ENCODE measurements around the gene TBC1D12. TPM values are rescaled to one million over a fixed set of nuclear protein-coding genes. Genes with fewer than 3 reads are reported as not detected.

The TBC1D12 gene
- polyA plus RNA-seq, 3 donors from 2014 or later = 0.33 to 0.64 TPM; not detected in 1

GRCh38 chr10:94416896-94417295, 14.6 kb downstream of the TBC1D12 start:
- Mint-ChIP-seq H3K36me3 (no peaks in the 10 kb centered on the region), H3K27me3 (ENCODE audit: low read depth in 3 of 3) (peaks cover 2 to 5% (median 4%) of the 10 kb centered on the region in 3 donors), H3K9me3 (peaks cover 0 to 1% (median 0%) of the 10 kb centered on the region in 6 donors), H3K4me3 (no peak overlapping the region), H3K27ac (no peak overlapping the region), H3K4me1 (no peaks in the 10 kb centered on the region)
- DNase-seq = no peak

GRCh38 chr10:94417321-94417720, 15.0 kb downstream of the TBC1D12 start:
- H3K36me3 Mint-ChIP-seq = no peaks in the 10 kb centered on the region
- H3K4me1 Mint-ChIP-seq = no peaks in the 10 kb centered on the region
- H3K27ac Mint-ChIP-seq = no peak overlapping the region
- peaks cover 2 to 4% (median 2%) of the 10 kb centered on the region in 3 donors for H3K27me3 Mint-ChIP-seq (ENCODE audit: low read depth in 3 of 3)
- no peak overlapping the region for H3K4me3 Mint-ChIP-seq
- no peak for DNase-seq
- peaks cover 0 to 1% (median 0%) of the 10 kb centered on the region in 6 donors for H3K9me3 Mint-ChIP-seq

GRCh38 chr10:94420516-94420915, 18.2 kb downstream of the TBC1D12 start:
- peaks cover 2% of the 10 kb centered on the region in 3 donors for H3K27me3 Mint-ChIP-seq (ENCODE audit: low read depth in 3 of 3)
- H3K36me3 Mint-ChIP-seq = peaks cover 0 to 4% (median 0%) of the 10 kb centered on the region in 3 donors
- H3K9me3 Mint-ChIP-seq = peaks cover 1 to 12% (median 6%) of the 10 kb centered on the region in 6 donors
- H3K4me3 Mint-ChIP-seq = no peak overlapping the region
- H3K4me1 Mint-ChIP-seq = no peaks in the 10 kb centered on the region
- no peak for DNase-seq
- no peak overlapping the region for H3K27ac Mint-ChIP-seq

GRCh38 chr10:94420998-94421528, 18.7 kb downstream of the TBC1D12 start:
- Mint-ChIP-seq H3K36me3 (peaks cover 0 to 4% (median 0%) of the 10 kb centered on the region in 3 donors), H3K4me1 (no peaks in the 10 kb centered on the region), H3K27me3 (ENCODE audit: low read depth in 3 of 3) (peaks cover 2% of the 10 kb centered on the region in 3 donors), H3K9me3 (peaks cover 1 to 12% (median 6%) of the 10 kb centered on the region in 6 donors), H3K4me3 (no peak overlapping the region), H3K27ac (no peak overlapping the region)
- no peak for DNase-seq

GRCh38 chr10:94423627-94424026, 21.3 kb downstream of the TBC1D12 start:
- DNase-seq = no peak
- H3K4me1 Mint-ChIP-seq = no peaks in the 10 kb centered on the region
- H3K4me3 Mint-ChIP-seq = no peak overlapping the region
- peaks cover 1 to 16% (median 9%) of the 10 kb centered on the region in 6 donors for H3K9me3 Mint-ChIP-seq
- no peak overlapping the region for H3K27ac Mint-ChIP-seq
- peaks cover 0 to 2% (median 2%) of the 10 kb centered on the region in 3 donors for H3K27me3 Mint-ChIP-seq (ENCODE audit: low read depth in 3 of 3)
- H3K36me3 Mint-ChIP-seq = peaks cover 0 to 4% (median 0%) of the 10 kb centered on the region in 3 donors

GRCh38 chr10:94424714-94425337, 22.5 kb downstream of the TBC1D12 start:
- Mint-ChIP-seq H3K27me3 (ENCODE audit: low read depth in 3 of 3) (peaks cover 0 to 2% (median 2%) of the 10 kb centered on the region in 3 donors), H3K4me3 (no peak overlapping the region), H3K36me3 (peaks cover 0 to 4% (median 0%) of the 10 kb centered on the region in 3 donors), H3K9me3 (peaks cover 1 to 16% (median 9%) of the 10 kb centered on the region in 6 donors), H3K27ac (no peak overlapping the region), H3K4me1 (no peaks in the 10 kb centered on the region)
- DNase-seq = no peak

- no peak for DNase-seq
- Mint-ChIP-seq H3K9me3 (peaks cover 1 to 16% (median 9%) of the 10 kb centered on the region in 6 donors), H3K27ac (no peak overlapping the region), H3K4me1 (no peaks in the 10 kb centered on the region), H3K4me3 (no peak overlapping the region), H3K27me3 (ENCODE audit: low read depth in 3 of 3) (peaks cover 0 to 3% (median 0%) of the 10 kb centered on the region in 3 donors), H3K36me3 (peaks cover 0 to 4% (median 0%) of the 10 kb centered on the region in 3 donors)
These were observed 23.6 kb downstream of the TBC1D12 start for GRCh38 chr10:94425942-94426341.

GRCh38 chr10:94427166-94427565, 24.8 kb downstream of the TBC1D12 start:
- H3K4me1 Mint-ChIP-seq = no peaks in the 10 kb centered on the region
- DNase-seq = no peak
- H3K9me3 Mint-ChIP-seq = peaks cover 1 to 16% (median 9%) of the 10 kb centered on the region in 6 donors
- H3K27ac Mint-ChIP-seq = no peak overlapping the region
- no peak overlapping the region for H3K4me3 Mint-ChIP-seq
- peaks cover 0 to 3% (median 1%) of the 10 kb centered on the region in 3 donors for H3K27me3 Mint-ChIP-seq (ENCODE audit: low read depth in 3 of 3)
- peaks cover 0 to 4% (median 0%) of the 10 kb centered on the region in 3 donors for H3K36me3 Mint-ChIP-seq

GRCh38 chr10:94428766-94429707, 26.7 kb downstream of the TBC1D12 start:
- Mint-ChIP-seq H3K36me3 (peaks cover 0 to 4% (median 0%) of the 10 kb centered on the region in 3 donors), H3K4me3 (no peak overlapping the region), H3K9me3 (peaks cover 1 to 16% (median 9%) of the 10 kb centered on the region in 6 donors), H3K27me3 (ENCODE audit: low read depth in 3 of 3) (peaks cover 0 to 3% (median 1%) of the 10 kb centered on the region in 3 donors), H3K27ac (no peak overlapping the region), H3K4me1 (no peaks in the 10 kb centered on the region)
- DNase-seq = no peak

GRCh38 chr10:94430701-94431100, 28.4 kb downstream of the TBC1D12 start:
- Mint-ChIP-seq H3K4me1 (no peaks in the 10 kb centered on the region), H3K36me3 (no peaks in the 10 kb centered on the region), H3K4me3 (no peak overlapping the region), H3K27me3 (ENCODE audit: low read depth in 3 of 3) (peaks cover 0 to 3% (median 1%) of the 10 kb centered on the region in 3 donors), H3K27ac (no peak overlapping the region), H3K9me3 (peaks cover 0 to 6% (median under 1%) of the 10 kb centered on the region in 6 donors)
- no peak for DNase-seq

GRCh38 chr10:94432443-94432842, 30.1 kb downstream of the TBC1D12 start:
- DNase-seq = no peak
- Mint-ChIP-seq H3K4me3 (no peak overlapping the region), H3K27ac (no peak overlapping the region), H3K27me3 (ENCODE audit: low read depth in 3 of 3) (peaks cover under 1 to 3% (median 2%) of the 10 kb centered on the region in 3 donors), H3K9me3 (peaks cover under 1 to 7% (median 2%) of the 10 kb centered on the region in 6 donors), H3K36me3 (peaks cover 0 to 1% (median 0%) of the 10 kb centered on the region in 3 donors), H3K4me1 (no peaks in the 10 kb centered on the region)

- Mint-ChIP-seq H3K27ac (no peak overlapping the region), H3K4me1 (no peaks in the 10 kb centered on the region), H3K27me3 (ENCODE audit: low read depth in 3 of 3) (peaks cover 5 to 6% (median 5%) of the 10 kb centered on the region in 3 donors), H3K4me3 (no peak overlapping the region), H3K9me3 (peaks cover 2 to 12% (median 7%) of the 10 kb centered on the region in 6 donors), H3K36me3 (peaks cover 0 to 4% (median 0%) of the 10 kb centered on the region in 3 donors)
- DNase-seq = no peak
These were observed 37.0 kb downstream of the TBC1D12 start for GRCh38 chr10:94439275-94439861.

- Mint-ChIP-seq H3K27ac (no peak overlapping the region), H3K4me1 (no peaks in the 10 kb centered on the region), H3K36me3 (peaks cover 0 to 4% (median 0%) of the 10 kb centered on the region in 3 donors), H3K4me3 (no peak overlapping the region), H3K9me3 (peaks cover 2 to 12% (median 7%) of the 10 kb centered on the region in 6 donors), H3K27me3 (ENCODE audit: low read depth in 3 of 3) (peaks cover 5 to 6% (median 5%) of the 10 kb centered on the region in 3 donors)
- DNase-seq = no peak
These were observed 37.8 kb downstream of the TBC1D12 start for GRCh38 chr10:94440096-94440495.
